Activated effector memory CD4-positive, alpha-beta T cell treated with anti-CD3 and anti-CD28 coated beads, Interleukin-2, amount 50 U/mL, for 16 hours (primary cell): ENCODE measurements around the gene MTCL1.
A peak's percentile ranks its signal among the peaks of the same experiment; 100 is the strongest.

Experiments used
- DNase-seq: peaks from one replicate; pipeline ENCODE4 v3.0.0-alpha.2; 2020

MTCL1 gene

GRCh38 chr18:8715599-8715998 is 10.2 kb downstream of the MTCL1 start:
- DNase-seq: no peak

GRCh38 chr18:8717011-8717770 is 11.8 kb downstream of the MTCL1 start:
- no peak for DNase-seq

GRCh38 chr18:8718401-8718913 is 13.1 kb downstream of the MTCL1 start:
- DNase-seq: no peak

- DNase-seq: no peak
Measured at GRCh38 chr18:8719192-8719591, 13.8 kb downstream of the MTCL1 start.

GRCh38 chr18:8720141-8720540 is 14.8 kb downstream of the MTCL1 start:
- no peak for DNase-seq

- no peak for DNase-seq
Measured at GRCh38 chr18:8721094-8721669, 15.8 kb downstream of the MTCL1 start.

- DNase-seq: no peak
Measured at GRCh38 chr18:8721716-8722115, 16.4 kb downstream of the MTCL1 start.

- DNase-seq: no peak
Measured at GRCh38 chr18:8722946-8723820, 17.8 kb downstream of the MTCL1 start.

GRCh38 chr18:8724452-8724851 is 19.1 kb downstream of the MTCL1 start:
- DNase-seq: no peak

- no peak for DNase-seq
Measured at GRCh38 chr18:8726281-8726680, 20.9 kb downstream of the MTCL1 start.

- DNase-seq: no peak
Measured at GRCh38 chr18:8726963-8727705, 21.8 kb downstream of the MTCL1 start.

- DNase-seq: no peak
Measured at GRCh38 chr18:8730080-8730827, 24.9 kb downstream of the MTCL1 start.

- no peak for DNase-seq
Measured at GRCh38 chr18:8732442-8733360, 27.3 kb downstream of the MTCL1 start.

- no peak for DNase-seq
Measured at GRCh38 chr18:8734496-8734895, 29.1 kb downstream of the MTCL1 start.

GRCh38 chr18:8735274-8735673 is 29.9 kb downstream of the MTCL1 start:
- no peak for DNase-seq

- DNase-seq: no peak
Measured at GRCh38 chr18:8741117-8741516, 35.8 kb downstream of the MTCL1 start.

GRCh38 chr18:8741532-8741931 is 36.2 kb downstream of the MTCL1 start:
- no peak for DNase-seq

- no peak for DNase-seq
Measured at GRCh38 chr18:8742387-8743361, 37.3 kb downstream of the MTCL1 start.

- no peak for DNase-seq
Measured at GRCh38 chr18:8744038-8744437, 38.7 kb downstream of the MTCL1 start.

- DNase-seq: peak; percentile 66
Measured at GRCh38 chr18:8744656-8745055, 39.3 kb downstream of the MTCL1 start.
